NCI-H1694 (cell line): ENCODE data around the gene GAGE10.
"Not testable (repeated sequence)": the region's sequence is repeated elsewhere in the genome, so short reads cannot be mapped to it uniquely, and the experiment has no call there.

Experiments
- DNase-seq: peaks from one replicate; lab custom pipeline; 2025; lab: John Stamatoyannopoulos, UW

Gene GAGE10

DNA sequence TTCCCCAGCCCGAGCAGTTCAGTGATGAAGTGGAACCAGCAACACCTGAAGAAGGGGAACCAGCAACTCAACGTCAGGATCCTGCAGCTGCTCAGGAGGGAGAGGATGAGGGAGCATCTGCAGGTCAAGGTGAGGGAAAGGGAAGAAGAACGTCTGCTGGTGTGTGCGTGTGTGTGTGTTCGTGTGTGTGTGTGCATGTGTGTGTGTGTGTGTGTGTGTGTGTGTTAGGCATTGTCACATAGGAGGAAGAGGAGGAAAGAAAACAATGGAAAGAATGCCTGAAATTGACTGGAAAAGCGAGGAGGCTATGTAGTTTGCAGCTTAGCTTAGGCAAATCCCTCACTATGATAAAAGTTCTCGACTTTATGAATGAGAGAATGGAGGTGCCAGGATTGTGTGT lies 20.3 kb downstream of the GAGE10 start:
- not testable (repeated sequence) for DNase-seq

DNA sequence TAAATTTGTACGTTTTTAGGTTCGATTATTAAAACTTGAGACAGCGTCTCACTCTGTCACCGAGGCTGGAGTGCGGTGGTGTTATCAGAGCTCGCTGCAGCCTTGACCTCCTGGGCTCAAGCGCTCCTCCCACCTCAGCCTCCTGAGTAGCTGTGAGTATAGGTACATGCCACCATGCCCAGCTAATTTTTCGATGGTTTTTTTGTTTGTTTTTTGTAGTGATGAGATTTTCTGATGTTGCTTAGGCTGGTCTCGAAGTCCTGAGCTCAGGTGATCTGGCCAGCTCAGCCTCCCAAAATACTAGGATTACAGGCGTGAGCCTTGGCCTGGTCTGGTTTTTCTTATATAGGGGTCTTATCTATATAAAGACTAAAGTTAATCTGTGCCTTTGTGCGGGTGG lies 27.0 kb downstream of the GAGE10 start:
- not testable (repeated sequence) for DNase-seq

DNA sequence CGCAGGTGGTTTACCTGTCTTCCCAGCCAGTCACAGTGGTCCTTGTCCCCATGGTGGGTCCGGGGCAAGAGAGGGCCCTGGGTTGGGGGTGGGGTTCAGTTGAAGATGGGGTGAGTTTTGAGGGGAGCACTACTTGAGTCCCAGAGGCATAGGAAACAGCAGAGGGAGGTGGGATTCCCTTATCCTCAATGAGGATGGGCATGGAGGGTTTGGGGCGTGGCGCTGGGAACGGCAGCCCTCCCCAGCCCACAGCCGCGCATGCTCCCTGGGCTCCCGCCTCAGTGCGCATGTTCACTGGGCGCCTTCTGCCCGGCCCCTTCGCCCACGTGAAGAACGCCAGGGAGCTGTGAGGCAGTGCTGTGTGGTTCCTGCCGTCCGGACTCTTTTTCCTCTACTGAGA lies 27.8 kb downstream of the GAGE10 start, which contains the start of gene GAGE13:
Gene GAGE13 (plus strand): TSS at position 301 of the 400 bp plus-strand sequence. CDS start 1,156 bp downstream, outside the sequence.
- DNase-seq: not testable (repeated sequence)

DNA sequence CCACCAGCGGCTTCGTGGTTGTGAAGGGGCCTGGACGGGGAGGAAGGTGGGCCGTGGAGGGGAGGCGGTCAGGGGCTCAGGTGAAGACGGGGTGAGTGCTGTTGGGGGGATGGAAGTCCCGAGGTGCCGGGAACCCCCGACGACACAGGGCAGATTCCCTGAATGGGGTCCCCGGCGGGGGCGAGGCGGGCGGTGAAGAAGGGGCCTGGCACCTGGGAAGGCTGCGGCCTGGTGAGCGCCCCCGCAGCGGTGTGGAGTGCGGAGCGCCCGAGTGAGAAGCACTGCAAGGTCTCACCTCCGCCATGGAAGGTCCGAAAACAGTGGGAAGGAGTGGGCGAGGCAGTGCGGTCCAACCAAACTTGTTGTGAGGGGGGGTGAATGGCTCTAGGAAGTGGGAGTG lies 28.4 kb downstream of the GAGE10 start:
- not testable (repeated sequence) for DNase-seq

DNA sequence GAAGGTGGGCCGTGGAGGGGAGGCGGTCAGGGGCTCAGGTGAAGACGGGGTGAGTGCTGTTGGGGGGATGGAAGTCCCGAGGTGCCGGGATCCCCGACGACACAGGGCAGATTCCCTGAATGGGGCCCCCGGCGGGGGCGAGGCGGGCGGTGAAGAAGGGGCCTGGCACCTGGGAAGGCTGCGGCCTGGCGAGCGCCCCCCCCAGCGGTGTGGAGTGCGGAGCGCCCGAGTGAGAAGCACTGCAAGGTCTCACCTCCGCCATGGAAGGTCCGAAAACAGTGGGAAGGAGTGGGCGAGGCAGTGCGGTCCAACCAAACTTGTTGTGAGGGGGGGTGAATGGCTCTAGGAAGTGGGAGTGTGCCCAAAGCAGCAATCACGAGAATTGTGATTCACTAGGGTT lies 38.0 kb downstream of the GAGE10 start:
- DNase-seq: not testable (repeated sequence)

DNA sequence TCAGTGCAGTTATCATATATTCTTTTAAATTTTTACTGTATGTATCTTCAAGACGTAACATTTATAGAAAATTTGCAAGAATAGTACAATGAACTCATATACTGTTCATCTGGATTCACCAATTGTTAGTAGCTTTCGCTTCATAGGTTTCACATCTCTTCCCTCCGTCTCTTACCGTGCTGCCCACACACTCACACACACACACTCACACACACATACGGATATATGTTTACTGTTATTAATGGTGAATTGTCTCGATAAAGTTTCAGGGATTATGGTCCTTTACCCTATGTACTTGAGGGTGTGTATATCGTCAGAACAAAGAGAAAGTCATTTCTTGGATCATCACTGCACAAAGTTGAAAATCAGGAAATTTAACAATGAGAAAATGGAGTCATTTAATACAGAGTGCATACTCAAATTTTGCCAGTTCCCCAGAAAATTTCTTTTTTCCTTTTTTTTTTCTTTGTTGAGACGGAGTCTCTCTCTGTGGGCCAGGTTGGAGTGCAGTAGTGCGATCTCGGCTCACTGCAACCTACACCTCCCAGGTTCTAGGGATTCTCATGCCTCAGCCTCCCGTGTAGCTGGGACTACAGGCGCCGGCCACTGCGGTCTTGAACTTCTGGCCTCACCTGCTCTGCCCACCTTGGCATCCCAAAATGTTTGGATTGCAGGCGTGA lies 41.2 kb downstream of the GAGE10 start:
- DNase-seq: not testable (repeated sequence)

DNA sequence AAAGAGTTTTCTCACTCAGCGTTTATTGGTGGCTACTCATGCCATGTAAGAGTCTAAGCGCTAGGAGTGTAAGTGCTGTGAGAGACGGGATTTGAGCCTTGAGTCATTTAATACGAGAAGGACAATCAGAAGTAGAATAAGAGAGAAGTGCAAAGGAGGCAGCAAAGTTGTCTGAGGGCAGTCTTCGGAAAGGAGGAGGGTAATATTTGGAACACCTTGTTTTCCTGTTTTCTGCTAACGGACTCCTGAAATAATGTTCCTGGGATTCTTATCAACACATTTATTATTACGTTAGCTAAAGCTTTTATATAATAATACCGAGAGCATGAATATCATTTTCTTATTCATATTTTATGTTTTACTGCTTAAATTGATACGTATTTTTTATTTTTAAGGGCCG lies 42.0 kb downstream of the GAGE10 start:
- not testable (repeated sequence) for DNase-seq

DNA sequence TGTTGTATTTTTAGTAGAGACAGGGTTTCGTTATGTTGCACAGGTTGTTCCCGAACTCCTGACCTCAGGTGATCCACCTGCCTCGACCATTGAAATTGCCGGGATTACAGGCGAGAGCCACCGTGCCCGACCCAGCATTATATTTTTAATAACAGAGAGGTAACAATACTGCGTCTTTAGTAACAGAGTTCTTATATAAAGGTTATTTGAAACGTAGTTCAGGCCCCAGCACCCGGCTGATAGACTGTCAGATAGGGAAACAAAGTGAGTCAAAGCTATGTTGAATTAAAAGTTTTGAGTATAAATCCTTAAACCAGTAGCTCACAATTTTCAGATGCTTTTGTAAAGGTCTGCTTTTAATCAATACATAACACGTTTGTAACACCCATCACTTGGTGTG lies 42.7 kb downstream of the GAGE10 start:
- DNase-seq: not testable (repeated sequence)
